H4 (cell line): Measurements from ENCODE around the gene SDC1. TPM values are rescaled to one million over a fixed set of nuclear protein-coding genes. Genes with fewer than 3 reads are reported as not detected.
"Not testable (repeated sequence)": the region's sequence is repeated elsewhere in the genome, so short reads cannot be mapped to it uniquely, and the experiment has no call there.

Experiments used
- DNase-seq: peaks from one replicate; pipeline ENCODE4 v3.0.0-alpha.2; 2015; ENCODE audit warnings: low spot score
- total RNA-seq: library from RNA; depleted of rRNA; stranded (reverse); fragments of >200 nt; shearing (Covaris generic); gene quantifications from 2 replicates; pipeline ENCODE4 v1.2.3, GENCODE V29; 2014; rRNA removed

Gene SDC1, protein sequence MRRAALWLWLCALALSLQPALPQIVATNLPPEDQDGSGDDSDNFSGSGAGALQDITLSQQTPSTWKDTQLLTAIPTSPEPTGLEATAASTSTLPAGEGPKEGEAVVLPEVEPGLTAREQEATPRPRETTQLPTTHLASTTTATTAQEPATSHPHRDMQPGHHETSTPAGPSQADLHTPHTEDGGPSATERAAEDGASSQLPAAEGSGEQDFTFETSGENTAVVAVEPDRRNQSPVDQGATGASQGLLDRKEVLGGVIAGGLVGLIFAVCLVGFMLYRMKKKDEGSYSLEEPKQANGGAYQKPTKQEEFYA
- total RNA-seq, result 29.0 and 44.7 TPM in 2 replicates

DNA sequence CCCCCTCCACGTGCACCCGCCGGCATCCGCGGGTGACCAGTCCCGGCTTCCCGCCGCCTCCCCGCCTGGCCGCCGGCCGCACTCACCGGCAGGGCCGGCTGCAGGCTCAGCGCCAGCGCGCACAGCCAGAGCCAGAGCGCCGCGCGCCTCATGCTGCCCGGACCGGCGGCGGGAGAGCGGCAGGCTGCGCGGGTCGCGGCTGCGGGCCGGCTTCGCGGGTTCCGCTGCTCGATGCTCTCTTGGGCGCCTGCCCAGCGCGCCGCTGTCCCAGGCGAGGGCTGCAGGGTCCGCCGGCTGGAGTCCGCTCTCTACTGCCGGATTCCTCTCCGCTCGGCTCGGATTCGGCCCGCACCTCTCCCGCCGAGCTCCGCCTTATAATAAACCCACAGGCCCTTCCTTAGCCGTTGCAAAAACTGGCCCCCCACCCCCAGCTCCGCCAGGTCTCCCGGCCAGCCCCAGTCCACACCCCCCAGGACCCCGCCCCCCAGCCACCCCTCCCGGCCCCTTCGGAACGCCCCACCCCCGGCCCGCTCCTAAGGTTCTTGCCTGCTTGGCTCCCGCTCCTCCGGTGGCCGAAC, at the start of gene SDC1:
Gene SDC1 (minus strand): TSS at position 415 of the 578 bp plus-strand sequence. CDS start 263 bp downstream, at position 152.
- DNase-seq, result no peak

- no peak for DNase-seq
Observed at GRCh38 chr2:20273042-20273441, 48.1 kb upstream of the SDC1 start.

DNA sequence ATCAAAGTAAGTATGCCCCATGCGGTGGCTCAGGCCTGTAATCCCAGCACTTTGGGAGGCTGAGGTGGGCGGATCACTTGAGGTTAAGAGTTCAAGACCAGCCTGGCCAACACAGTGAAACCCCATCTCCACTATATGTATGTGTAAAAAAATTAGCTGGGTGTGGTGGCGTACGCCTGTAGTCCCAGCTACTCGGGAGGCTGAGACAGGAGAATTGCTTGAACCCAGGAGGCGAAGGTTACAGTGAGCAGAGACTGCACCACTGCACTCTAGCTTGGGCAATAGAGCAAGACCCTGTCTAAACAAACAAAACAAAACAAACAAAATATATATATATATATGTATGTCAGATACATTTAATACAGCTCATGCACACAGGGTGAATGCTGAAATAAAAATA, 43.4 kb upstream of the SDC1 start:
- DNase-seq, result not testable (repeated sequence)

DNA sequence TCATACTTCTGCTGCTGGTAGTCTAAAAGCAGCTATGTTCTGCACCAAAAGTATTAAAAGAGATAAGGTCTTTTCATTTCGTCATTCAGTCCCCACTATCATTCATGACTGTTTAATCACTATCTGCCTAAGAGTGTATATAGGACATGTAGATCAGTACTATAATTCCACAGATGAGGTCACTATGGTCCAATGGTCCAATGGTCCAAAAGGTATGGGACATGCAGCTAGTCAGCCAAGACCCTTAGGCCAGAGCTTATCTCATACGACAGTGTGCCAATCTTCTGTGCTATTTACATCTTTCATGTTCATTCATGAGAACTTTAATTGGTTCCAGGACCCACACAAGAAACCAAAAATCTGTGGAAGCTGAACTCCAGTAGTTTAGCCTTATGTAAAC, 42.6 kb upstream of the SDC1 start:
- no peak for DNase-seq

DNA sequence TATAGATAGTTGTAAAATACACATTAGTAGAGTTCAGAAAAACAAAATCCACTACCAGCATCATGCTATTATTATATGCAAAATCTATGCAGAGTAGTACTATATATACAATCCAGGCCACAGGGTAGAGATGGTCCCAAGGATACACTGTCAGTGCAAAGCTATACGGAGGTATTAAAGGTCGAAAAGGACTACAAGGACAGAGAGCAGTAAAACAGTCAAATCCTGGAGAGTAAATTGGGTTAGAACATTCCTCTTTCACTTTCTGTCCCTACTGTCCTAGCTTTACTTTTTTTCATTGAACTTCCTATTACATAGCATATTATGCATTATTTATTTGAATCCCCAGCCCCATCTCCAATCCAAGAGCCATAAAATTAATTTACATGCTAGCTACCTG, 39.7 kb upstream of the SDC1 start:
- no peak for DNase-seq

DNA sequence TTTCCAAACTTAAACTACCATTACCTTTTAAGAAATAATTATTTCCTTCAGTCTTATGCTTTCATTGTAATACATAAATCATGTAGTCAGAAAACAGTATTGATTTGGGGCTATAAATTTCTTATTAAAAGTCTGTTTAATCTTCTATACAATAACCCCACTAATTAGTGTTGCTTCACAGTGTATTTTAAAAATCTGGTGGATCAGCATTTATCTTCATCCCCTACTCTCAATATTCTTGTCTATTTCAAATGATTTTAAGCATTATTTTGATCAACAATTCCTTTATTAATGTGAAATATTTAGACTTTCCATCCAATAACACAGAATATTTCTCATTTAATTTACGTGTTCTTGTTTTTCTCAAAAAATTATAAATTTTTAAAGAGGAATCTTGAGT, 32.5 kb upstream of the SDC1 start:
- DNase-seq, result no peak

DNA sequence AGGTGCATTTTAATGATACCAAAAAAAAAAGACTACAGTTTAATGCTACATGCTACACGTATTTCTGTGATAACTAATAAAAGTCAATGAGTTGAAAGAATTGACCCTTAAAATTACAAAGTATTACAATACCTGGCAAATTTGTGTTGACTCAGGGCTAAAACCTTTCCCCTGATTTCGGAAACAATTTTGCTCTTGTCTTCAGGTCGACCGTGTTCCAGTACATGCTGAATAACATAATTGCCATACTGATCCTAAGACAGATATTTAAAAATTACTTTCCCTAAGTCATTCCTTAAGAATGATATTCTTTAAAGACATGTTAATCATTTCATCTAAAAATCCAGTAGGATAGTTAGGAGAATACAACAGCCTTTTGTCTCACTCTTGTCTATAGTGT, 29.8 kb upstream of the SDC1 start:
- DNase-seq, result no peak

GRCh38 chr2:20250436-20250835, 25.5 kb upstream of the SDC1 start:
- no peak for DNase-seq

GRCh38 chr2:20249170-20249569, 24.2 kb upstream of the SDC1 start:
- DNase-seq, result no peak

DNA sequence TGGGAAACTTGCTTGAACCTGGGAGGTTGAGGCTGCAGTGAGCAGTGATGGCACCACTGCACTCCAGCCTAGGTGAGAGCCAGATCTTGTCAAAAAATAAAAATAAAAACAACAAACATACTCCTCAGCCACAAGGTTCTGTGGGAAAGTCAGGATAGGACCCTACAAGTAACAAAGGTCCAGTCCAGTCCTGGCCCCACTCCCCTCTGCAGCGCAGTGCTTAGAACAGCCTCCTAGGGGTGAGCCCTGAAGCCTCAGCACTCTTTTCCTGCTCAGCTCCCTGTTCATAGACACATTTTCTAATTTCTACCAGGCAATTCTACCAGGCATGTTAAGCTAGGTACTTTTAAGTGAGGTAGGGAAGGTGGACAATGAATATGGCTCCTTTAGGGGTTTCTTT, 22.2 kb upstream of the SDC1 start:
- DNase-seq, result no peak

GRCh38 chr2:20243637-20244036, 18.7 kb upstream of the SDC1 start:
- DNase-seq, result not testable (repeated sequence)

GRCh38 chr2:20242727-20243377, 17.9 kb upstream of the SDC1 start:
- no peak for DNase-seq

DNA sequence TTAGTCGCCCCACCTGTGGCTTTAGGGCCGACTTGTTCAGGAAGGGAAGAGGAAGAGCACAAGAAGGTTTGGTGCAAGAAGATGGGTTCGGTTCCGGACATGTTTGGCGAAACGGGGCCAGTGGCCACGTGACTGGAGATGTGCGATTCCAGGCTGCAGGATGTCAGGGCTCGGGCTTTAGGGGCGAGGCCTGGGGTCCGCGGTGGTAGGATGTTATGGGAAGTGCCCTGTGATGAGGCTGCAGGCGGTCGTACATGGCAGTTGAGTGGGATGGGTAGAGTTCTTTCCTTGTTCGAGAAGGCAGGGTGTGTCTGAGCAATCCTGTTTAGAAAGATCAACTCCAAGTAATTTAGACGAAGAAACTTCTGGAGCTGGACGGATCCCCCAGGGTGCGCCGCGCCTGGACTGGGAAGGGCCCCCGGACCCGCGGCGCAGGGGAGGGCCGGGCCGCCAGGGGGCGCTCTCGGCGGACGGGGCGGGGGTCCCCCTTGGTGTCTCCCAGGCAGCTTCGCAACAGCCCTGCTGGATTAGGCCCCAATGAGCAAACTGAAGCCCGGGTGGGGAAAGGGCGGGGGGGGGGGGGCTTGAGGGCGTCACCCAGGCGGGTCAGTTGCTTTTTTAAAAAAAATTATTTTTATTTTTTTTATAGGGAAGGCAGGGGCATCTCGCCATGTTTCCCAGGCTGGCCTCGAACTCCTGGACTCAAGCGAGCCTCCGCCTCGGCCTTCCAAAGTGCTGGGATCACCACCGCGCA, 17.2 kb upstream of the SDC1 start:
- no peak for DNase-seq

GRCh38 chr2:20240291-20240690, 15.4 kb upstream of the SDC1 start:
- not testable (repeated sequence) for DNase-seq

DNA sequence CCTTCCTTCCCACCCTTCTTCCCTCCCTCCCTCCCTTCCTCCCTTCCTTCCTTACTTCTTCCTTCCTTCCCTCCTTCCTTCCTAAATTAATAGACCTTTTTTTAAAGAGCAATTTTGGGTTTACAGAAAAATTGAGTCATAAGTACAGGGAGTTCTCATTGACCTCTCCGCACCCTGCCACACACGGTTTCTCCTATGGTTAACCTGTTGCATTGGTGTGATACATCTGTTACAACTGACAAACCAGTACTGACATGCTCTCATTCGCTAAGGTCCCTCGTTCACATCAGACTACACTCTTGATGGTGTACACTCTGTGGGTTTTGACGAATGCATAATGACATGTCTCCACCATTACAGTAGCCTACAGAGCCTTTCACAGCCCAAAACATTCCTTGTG, 11.6 kb upstream of the SDC1 start:
- DNase-seq, result no peak

- DNase-seq, result no peak
Observed at GRCh38 chr2:20235655-20236305, 10.8 kb upstream of the SDC1 start.

DNA sequence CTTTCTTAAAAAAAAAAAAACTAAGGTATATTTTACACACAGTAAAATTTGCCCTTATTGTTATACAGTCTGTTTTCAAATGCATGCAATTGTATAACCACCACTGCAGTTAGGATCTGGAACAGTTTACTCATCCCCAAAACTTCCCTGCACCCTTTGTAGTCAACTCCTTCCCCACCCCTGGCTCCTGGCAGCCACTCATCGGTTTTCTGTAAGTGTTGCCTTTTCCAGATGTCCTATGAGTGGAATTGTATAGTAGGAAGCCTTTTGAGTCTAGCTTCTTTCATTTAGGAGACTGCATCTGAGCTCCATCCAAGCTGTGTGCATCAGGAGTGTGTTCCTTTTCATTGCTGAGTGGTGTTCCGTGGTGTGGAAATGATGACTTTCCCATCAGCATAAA, 9.7 kb upstream of the SDC1 start:
- DNase-seq, result not testable (repeated sequence)

DNA sequence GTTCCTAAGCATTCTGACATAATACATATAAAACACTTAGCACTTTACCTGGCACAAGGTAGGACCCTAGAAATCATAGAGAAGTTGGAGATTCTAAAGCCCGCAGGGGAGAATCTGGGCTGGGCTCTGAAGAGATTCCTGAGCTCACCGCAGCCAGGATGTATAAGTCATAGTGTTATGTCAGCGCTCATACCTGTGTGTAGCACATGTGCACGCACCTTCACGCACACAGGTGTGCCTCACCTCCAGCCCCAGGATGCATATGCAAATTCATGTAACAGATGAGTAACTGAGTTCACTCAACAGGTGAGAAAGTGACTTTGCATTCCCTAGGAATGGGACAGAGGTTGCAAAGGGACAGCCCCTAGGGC, 7.9 kb upstream of the SDC1 start:
- DNase-seq, result no peak

- peak; percentile 28 for DNase-seq
Observed at GRCh38 chr2:20231598-20232026, 6.7 kb upstream of the SDC1 start.

GRCh38 chr2:20231159-20231558, 6.2 kb upstream of the SDC1 start:
- DNase-seq, result no peak

GRCh38 chr2:20230114-20230425, 5.1 kb upstream of the SDC1 start:
- no peak for DNase-seq
